PC-3 (cell line): ENCODE data around the gene ST6GALNAC3. TPM values are rescaled to one million over a fixed set of nuclear protein-coding genes. Genes with fewer than 3 reads are reported as not detected.
"Not testable (repeated sequence)": the region's sequence is repeated elsewhere in the genome, so short reads cannot be mapped to it uniquely, and the experiment has no call there.

Experiments
- ATAC-seq: fragments of 200-7000 bp; cut with Tn5 transposase; 2 replicates; pipeline ENCODE4 v1.9.1; 2020; ENCODE audit warnings: mild to moderate bottlenecking, moderate library complexity
- BruUV-seq: library from RNA; stranded (reverse); fragments of 400-500 nt; replicated peaks from 2 replicates; lab custom pipeline; 2021; lab: Mats Ljungman, UMichigan
- CTCF ChIA-PET: fragments of 300-600 bp; sonication (Branson Sonifier 250); formaldehyde crosslinking; loops from one replicate; lab custom pipeline; 2022; ENCODE audit warnings: antibody characterized with exemption; lab: Charles Lee
- POLR2A ChIA-PET: fragments of 300-600 bp; sonication (Branson Sonifier 250); formaldehyde crosslinking; loops from one replicate; lab custom pipeline; 2022; ENCODE audit warnings: antibody characterized with exemption; ENCODE audit not compliant: unreplicated experiment; lab: Charles Lee
- DNase-seq: peaks from one replicate; pipeline ENCODE4 v3.0.0-alpha.2; 2015
- H2AFZ ChIP-seq: fragments of 300-600 bp; sonication (generic); 2 replicates; pipeline ENCODE4 v1.6.0; 2016; ENCODE audit warnings: antibody characterized with exemption, low read length
- H3F3A ChIP-seq: fragments of 300-600 bp; sonication (generic); one replicate; pipeline ENCODE4 v1.6.0; 2017; ENCODE audit warnings: antibody characterized with exemption, low read length, control low read depth, mild to moderate bottlenecking; ENCODE audit not compliant: unreplicated experiment
- H3K27ac ChIP-seq: fragments of 300-600 bp; sonication (generic); 2 replicates; pipeline ENCODE4 v1.5.1; 2016; ENCODE audit warnings: mild to moderate bottlenecking, low read length
- H3K27me3 ChIP-seq: fragments of 300-600 bp; sonication (generic); 2 replicates; pipeline ENCODE4 v1.6.1; 2016; ENCODE audit warnings: low read length, mixed read lengths
- H3K36me3 ChIP-seq: fragments of 300-600 bp; sonication (generic); 2 replicates; pipeline ENCODE4 v1.6.1; 2016; ENCODE audit warnings: low read depth, mixed run types, low read length, mixed read lengths
- H3K4me1 ChIP-seq: fragments of 300-600 bp; sonication (generic); 2 replicates; pipeline ENCODE4 v1.5.1; 2016; ENCODE audit warnings: low read length; ENCODE audit not compliant: insufficient read depth
- H3K4me2 ChIP-seq: fragments of 300-600 bp; sonication (generic); 2 replicates; pipeline ENCODE4 v1.6.0; 2016; ENCODE audit warnings: low read length
- H3K4me3 ChIP-seq: fragments of 300-600 bp; sonication (generic); 2 replicates; pipeline ENCODE4 v1.5.1; 2016; ENCODE audit warnings: mild to moderate bottlenecking, low read length, mixed read lengths
- H3K79me2 ChIP-seq: fragments of 300-600 bp; sonication (generic); 2 replicates; pipeline ENCODE4 v1.6.1; 2017; ENCODE audit warnings: low read length, mixed read lengths
- H3K9ac ChIP-seq: fragments of 300-600 bp; sonication (generic); 2 replicates; pipeline ENCODE4 v1.6.0; 2016; ENCODE audit warnings: mild to moderate bottlenecking, low read length
- H3K9me2 ChIP-seq: fragments of 300-600 bp; sonication (generic); replicated peaks from 2 replicates; pipeline ENCODE4 v1.6.1; 2016; ENCODE audit warnings: mixed run types, low read length, mixed read lengths
- H3K9me3 ChIP-seq: fragments of 300-600 bp; sonication (generic); 2 replicates; pipeline ENCODE4 v1.6.1; 2016; ENCODE audit warnings: low read length, mixed read lengths
- H4K20me1 ChIP-seq: fragments of 300-600 bp; sonication (generic); 2 replicates; pipeline ENCODE4 v1.6.1; 2016; ENCODE audit warnings: low read length, mixed read lengths
- EZH2 ChIP-seq: fragments of 300-600 bp; sonication (generic); IDR thresholded peaks from one replicate; pipeline ENCODE4 v1.6.1; 2017; ENCODE audit warnings: antibody characterized with exemption, mild to moderate bottlenecking, low read length; ENCODE audit not compliant: unreplicated experiment
- EZH2phosphoT487 ChIP-seq: fragments of 300-600 bp; sonication (generic); IDR thresholded peaks from 2 replicates; pipeline ENCODE4 v1.6.1; 2018; ENCODE audit warnings: mild to moderate bottlenecking, antibody characterized with exemption, low read length, borderline replicate concordance
- intact Hi-C: fragments of 100-400 bp; cut with micrococcal nuclease; formaldehyde crosslinking; loops from 2 replicates; pipeline ENCODE4 v1.9.0; 2023
- total RNA-seq: library from RNA; depleted of rRNA; stranded (reverse); fragments of >200 nt; gene quantifications from 2 replicates; pipeline ENCODE4 v1.2.3, GENCODE V29; 2014
- TF ChIP-seq, protein P1 (sequence below): fragments of 300-600 bp; sonication (generic); conservative IDR thresholded peaks from 2 replicates; pipeline ENCODE4 v1.5.1; 2017; ENCODE audit warnings: antibody characterized with exemption, low read depth, mild to moderate bottlenecking, low read length

ST6GALNAC3 gene
- total RNA-seq, 1 experiment from 2014 or later: not detected

DNA sequence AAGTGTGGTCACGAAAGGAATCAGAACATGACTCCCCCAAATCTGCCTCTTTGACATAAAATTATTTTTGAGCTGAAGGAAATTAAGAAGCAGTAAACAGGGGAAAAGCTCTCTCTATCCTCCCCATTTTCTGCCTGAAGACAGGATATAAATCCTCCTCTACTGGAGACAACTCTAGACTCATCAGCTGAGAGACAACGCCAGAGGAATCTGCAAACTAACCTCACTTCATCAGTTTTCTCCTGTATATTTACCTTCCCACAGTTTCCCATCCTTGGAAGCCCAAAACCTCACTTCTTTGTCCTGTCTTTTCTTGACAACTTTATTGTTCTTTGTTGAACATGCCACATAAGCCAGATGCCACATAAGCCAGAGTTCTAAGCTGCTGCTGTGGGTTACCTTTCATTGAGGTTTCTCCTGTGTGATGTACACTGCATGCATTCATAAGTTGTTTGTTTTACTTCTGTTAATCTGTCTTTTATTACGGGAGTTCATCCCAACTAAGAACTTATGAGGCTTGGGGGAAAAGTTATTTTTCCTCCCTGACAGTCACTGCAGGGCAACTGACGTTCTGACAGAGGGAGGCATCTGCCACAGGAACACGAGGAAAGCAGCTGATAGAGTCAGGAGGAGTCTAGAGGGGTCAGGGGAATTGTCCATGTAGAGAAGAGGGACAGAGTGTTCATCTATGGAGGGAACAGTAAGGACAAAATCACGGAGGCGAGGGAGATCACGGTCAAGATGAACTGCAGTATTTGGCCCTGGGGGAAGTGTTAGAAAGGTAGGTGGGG lies 19.2 kb downstream of the ST6GALNAC3 start:
- no peaks in the 10 kb centered on the region for H4K20me1 ChIP-seq
- H3K9me2 ChIP-seq: no peaks in the 10 kb centered on the region
- H3K4me1 ChIP-seq: no peaks in the 10 kb centered on the region
- no peaks in the 10 kb centered on the region for H3F3A ChIP-seq
- no peak for DNase-seq
- no peak overlapping the region for H3K27ac ChIP-seq
- no peak overlapping the region for H2AFZ ChIP-seq
- no TSS peak for BruUV-seq
- no peak for ATAC-seq
- peaks cover 42% of the 10 kb centered on the region for H3K27me3 ChIP-seq
- no peaks in the 10 kb centered on the region for H3K79me2 ChIP-seq
- no peak for TF ChIP-seq EZH2phosphoT487
- TF ChIP-seq EZH2: no peak
- TF ChIP-seq, protein P1, sequence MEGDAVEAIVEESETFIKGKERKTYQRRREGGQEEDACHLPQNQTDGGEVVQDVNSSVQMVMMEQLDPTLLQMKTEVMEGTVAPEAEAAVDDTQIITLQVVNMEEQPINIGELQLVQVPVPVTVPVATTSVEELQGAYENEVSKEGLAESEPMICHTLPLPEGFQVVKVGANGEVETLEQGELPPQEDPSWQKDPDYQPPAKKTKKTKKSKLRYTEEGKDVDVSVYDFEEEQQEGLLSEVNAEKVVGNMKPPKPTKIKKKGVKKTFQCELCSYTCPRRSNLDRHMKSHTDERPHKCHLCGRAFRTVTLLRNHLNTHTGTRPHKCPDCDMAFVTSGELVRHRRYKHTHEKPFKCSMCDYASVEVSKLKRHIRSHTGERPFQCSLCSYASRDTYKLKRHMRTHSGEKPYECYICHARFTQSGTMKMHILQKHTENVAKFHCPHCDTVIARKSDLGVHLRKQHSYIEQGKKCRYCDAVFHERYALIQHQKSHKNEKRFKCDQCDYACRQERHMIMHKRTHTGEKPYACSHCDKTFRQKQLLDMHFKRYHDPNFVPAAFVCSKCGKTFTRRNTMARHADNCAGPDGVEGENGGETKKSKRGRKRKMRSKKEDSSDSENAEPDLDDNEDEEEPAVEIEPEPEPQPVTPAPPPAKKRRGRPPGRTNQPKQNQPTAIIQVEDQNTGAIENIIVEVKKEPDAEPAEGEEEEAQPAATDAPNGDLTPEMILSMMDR: no peak
- no peak overlapping the region for H3K4me2 ChIP-seq
- ChIA-PET CTCF (no interaction called here), POLR2A (no interaction called here)
- no peak overlapping the region for H3K4me3 ChIP-seq
- no peaks in the 10 kb centered on the region for H3K9me3 ChIP-seq
- H3K36me3 ChIP-seq: no peaks in the 10 kb centered on the region
- no peak overlapping the region for H3K9ac ChIP-seq
- intact Hi-C loops: no loop called here

DNA sequence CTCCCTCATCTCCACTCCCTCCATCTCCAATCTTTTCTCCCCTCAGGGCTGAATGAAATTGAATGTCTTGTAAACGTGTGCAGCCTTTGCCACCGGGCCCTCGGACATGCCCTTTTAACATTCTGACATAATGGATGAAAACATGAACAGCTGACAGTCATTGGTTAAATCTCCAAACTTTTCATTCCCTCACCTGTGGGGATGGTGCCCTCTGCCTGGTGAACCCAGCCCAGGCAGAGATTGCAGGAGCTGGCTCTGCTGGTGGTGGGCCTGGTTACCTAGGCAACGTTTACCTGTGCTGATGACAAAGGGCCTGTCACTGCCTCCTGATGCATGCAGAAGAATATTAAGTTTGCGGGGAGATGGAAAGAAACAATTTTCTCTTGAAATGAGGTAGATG lies 21.3 kb downstream of the ST6GALNAC3 start:
- TF ChIP-seq EZH2: no peak
- no peak for TF ChIP-seq EZH2phosphoT487
- TF ChIP-seq, protein P1: no peak
- Histone ChIP-seq H3K36me3 (no peaks in the 10 kb centered on the region), H3K4me3 (no peak overlapping the region), H3K4me2 (no peak overlapping the region), H3K79me2 (no peaks in the 10 kb centered on the region), H3K4me1 (no peaks in the 10 kb centered on the region), H3K9me2 (no peaks in the 10 kb centered on the region), H4K20me1 (no peaks in the 10 kb centered on the region), H3F3A (no peaks in the 10 kb centered on the region), H3K27ac (no peak overlapping the region), H3K9ac (no peak overlapping the region), H2AFZ (no peak overlapping the region), H3K9me3 (no peaks in the 10 kb centered on the region), H3K27me3 (peaks cover 46% of the 10 kb centered on the region)
- ChIA-PET POLR2A (no interaction called here), CTCF (no interaction called here)
- DNase-seq (no peak), ATAC-seq (no peak)
- no TSS peak for BruUV-seq
- intact Hi-C loops: no loop called here

DNA sequence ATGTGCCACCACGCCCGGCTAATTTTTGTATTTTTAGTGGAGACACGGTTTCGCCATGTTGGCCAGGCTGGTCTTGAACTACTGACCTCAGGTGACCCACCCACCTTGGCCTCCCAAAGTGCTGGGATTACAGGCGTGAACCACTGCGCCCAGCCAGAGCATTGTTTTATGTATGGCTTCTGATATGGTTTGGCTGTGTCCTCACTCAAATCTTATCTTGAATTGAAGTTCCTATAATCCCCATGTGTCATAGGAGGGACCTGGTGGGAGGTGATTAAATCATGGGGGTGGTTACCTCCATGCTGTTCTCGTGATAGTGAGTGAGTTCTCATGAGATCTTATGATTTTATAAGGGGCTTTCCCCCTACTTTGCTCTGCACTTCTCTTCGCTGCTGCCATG lies 22.5 kb downstream of the ST6GALNAC3 start:
- intact Hi-C loops, POLR2A ChIA-PET, H3K9me2 ChIP-seq, H3K4me3 ChIP-seq, H3K9me3 ChIP-seq, H3K27ac ChIP-seq, H3K9ac ChIP-seq, DNase-seq, H4K20me1 ChIP-seq, H3K36me3 ChIP-seq, BruUV-seq, H3K4me1 ChIP-seq, H2AFZ ChIP-seq, H3K79me2 ChIP-seq, H3F3A ChIP-seq, ATAC-seq, CTCF ChIA-PET, H3K4me2 ChIP-seq: not testable (repeated sequence)
- H3K27me3 ChIP-seq: peaks cover 50% of the 10 kb centered on the region
